Mucosa of rectum (tissue), 2 donors: ENCODE data around the gene SPRING1.

Experiments used
- H3K27ac ChIP-seq, 2 donors: one replicate each; pipeline ENCODE4 v1.7.0; 2013; ENCODE audit warnings: inconsistent platforms in 2 of 2, low read depth in 2 of 2, low read length in 2 of 2
- H3K27me3 ChIP-seq, 2 donors: one replicate each; pipeline ENCODE4 v1.7.0; 2013; ENCODE audit warnings: low read length in 2 of 2; ENCODE audit not compliant: control insufficient read depth in 2 of 2, insufficient read depth in 2 of 2
- H3K36me3 ChIP-seq, 2 donors: one replicate each; pipeline ENCODE4 v1.7.0; 2013; ENCODE audit warnings: low read length in 2 of 2; ENCODE audit not compliant: control insufficient read depth in 2 of 2, insufficient read depth in 2 of 2
- H3K4me1 ChIP-seq, 2 donors: one replicate each; pipeline ENCODE4 v1.7.0; 2013; ENCODE audit warnings: low read length in 2 of 2, mild to moderate bottlenecking in 1 of 2; ENCODE audit not compliant: control insufficient read depth in 2 of 2, insufficient read depth in 2 of 2
- H3K4me3 ChIP-seq, 2 donors: one replicate each; pipeline ENCODE4 v1.7.0; 2013; ENCODE audit warnings: low read length in 2 of 2
- H3K9ac ChIP-seq, 2 donors: one replicate each; pipeline ENCODE4 v1.7.0; 2013; ENCODE audit warnings: low read length in 2 of 2, low read depth in 1 of 2, mild to moderate bottlenecking in 1 of 2
- H3K9me3 ChIP-seq, 2 donors: one replicate each; pipeline ENCODE4 v1.7.0; 2013; ENCODE audit warnings: low read length in 2 of 2; ENCODE audit not compliant: control insufficient read depth in 2 of 2
- donor health status: healthy.
- donor health status: Normal muscosa, but diverticular disease.

The SPRING1 gene

GRCh38 chr12:116689521-116689920 lies 48.3 kb downstream of the SPRING1 start:
- Histone ChIP-seq H3K4me3 (no peak overlapping the region), H3K27me3 (peaks cover 6 to 8% of the 10 kb centered on the region in 2 donors), H3K9me3 (no peaks in the 10 kb centered on the region), H3K27ac (no peak overlapping the region), H3K36me3 (no peaks in the 10 kb centered on the region), H3K9ac (no peak overlapping the region), H3K4me1 (peaks cover 7 to 8% of the 10 kb centered on the region in 2 donors)
